GM18868 (cell line): ENCODE results near the gene CASP1.

ENCODE experiments used
- ATAC-seq: cut with Tn5 transposase; IDR thresholded peaks from one replicate; pipeline ENCODE4 v1.9.1; 2021; ENCODE audit warnings: mild to moderate bottlenecking, moderate library complexity; ENCODE audit not compliant: unreplicated experiment

The CASP1 gene

GRCh38 chr11:104995001-104995408 is 39.9 kb downstream of the CASP1 start:
- no peak for ATAC-seq

GRCh38 chr11:104992781-104993180 is 42.2 kb downstream of the CASP1 start:
- ATAC-seq, result no peak

DNA sequence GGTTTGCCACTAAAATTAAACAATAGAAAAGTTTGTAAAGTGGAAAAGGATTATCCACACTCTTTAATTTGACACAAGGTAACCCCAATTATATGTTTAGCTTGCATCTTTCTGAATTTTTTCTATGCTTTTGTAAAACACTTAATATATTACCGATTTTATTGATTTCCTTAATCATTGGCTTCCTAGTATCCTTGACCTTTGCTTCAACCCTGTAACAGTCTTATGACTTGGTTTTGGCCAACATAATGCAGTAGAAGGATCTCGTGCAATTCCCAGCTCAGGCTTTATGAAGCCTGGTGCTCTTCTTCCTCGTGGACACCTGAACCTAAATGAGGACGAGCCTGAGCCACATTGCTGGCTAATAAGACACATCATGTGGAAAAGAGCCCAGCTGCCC is 43.0 kb downstream of the CASP1 start:
- ATAC-seq, result no peak

DNA sequence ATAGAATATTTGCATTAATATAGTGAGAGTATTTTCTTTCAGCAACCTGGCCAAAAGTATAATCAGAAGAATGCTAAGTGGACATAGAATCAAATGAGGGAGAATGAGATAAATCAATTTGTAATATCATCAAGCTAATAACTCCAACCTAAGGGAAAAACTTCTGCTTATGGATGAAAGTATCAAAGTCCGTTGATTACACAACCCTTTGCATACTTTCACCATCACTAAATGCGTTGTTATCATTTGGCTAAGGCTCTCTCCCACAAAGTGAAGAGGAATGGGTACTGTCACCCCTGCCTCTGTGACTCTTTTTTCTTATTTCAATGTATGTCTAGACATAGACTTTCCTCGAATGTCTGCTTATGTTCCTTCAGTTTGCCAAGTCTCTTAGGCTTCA is 50.1 kb downstream of the CASP1 start:
- no peak for ATAC-seq

DNA sequence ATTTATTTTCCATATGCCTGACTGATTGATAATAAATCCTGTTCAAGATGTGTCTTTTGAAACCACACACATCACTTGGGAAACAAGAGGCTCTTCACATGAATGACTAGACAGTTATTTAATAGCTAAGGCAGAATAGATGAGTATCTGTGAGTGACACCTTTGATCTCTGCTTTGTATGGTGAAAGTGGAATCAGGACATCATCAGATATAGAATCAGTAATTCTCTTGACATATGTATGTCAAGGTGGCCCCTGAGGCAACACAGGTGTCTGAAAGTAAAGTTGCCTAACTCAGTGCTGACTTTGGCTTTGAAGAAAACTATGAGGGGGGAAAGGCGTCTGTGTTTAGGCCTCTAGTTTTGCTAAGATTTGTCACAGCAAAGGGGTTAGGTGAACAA is 55.1 kb downstream of the CASP1 start:
- ATAC-seq, result no peak
